ENCODE data around the gene GNA14. TPM values are rescaled to one million over a fixed set of nuclear protein-coding genes. Genes with fewer than 3 reads are reported as not detected.

The GNA14 gene
- total and polyA plus RNA-seq, 2 donors (not counting 3 experiments of a cell fraction or from before 2014, with no cell fraction given), result 2.1 to 3.3 TPM

GRCh38 chr9:77677397-77677796, 29.3 kb upstream of the GNA14 start:
- TF ChIP-seq JUN (IDR thresholded peaks at IDR 0.05; ENCODE audit: borderline replicate concordance, insufficient read depth, insufficient read length, low read depth) (no peak), EZH2 (IDR thresholded peaks at IDR 0.05; ENCODE audit: borderline replicate concordance, low read depth, low read length, severe bottlenecking) (no peak)
- FAIRE-seq (no peak), DNase-seq (ENCODE audit: low read depth, low spot score) (no peak)
- no TSS peak for BruUV-seq (replicated peaks)
- Histone ChIP-seq H3K27ac (ENCODE audit: insufficient read depth, low read depth, low read length) (no peak overlapping the region), H3K9me1 (replicated peaks; ENCODE audit: control insufficient read depth, extremely low read depth, insufficient read depth, low read length) (no peaks in the 10 kb centered on the region), H3K36me3 (ENCODE audit: control insufficient read depth in 2 of 2, extremely low read depth in 1 of 2, insufficient read depth in 2 of 2, low read length in 2 of 2) (no peaks in the 10 kb centered on the region), H4K20me1 (replicated peaks; ENCODE audit: control insufficient read depth, extremely low read depth, insufficient read depth, low read length) (no peaks in the 10 kb centered on the region), H2AFZ (ENCODE audit: low read depth, low read length) (no peak overlapping the region), H3K9ac (replicated peaks; ENCODE audit: extremely low read depth, insufficient read depth, low read length) (no peak overlapping the region), H3K9me3 (replicated peaks; ENCODE audit: control insufficient read depth, insufficient read depth, low read length) (no peaks in the 10 kb centered on the region), H3K27me3 (ENCODE audit: control insufficient read depth in 2 of 2, insufficient read depth in 2 of 2, low read length in 2 of 2) (no peaks in the 10 kb centered on the region), H3K4me3 (replicated peaks in 1 of 3; ENCODE audit: insufficient read depth in 1 of 3, low read depth in 1 of 3, low read length in 3 of 3) (no peak overlapping the region), H3K4me1 (ENCODE audit: control insufficient read depth, extremely low read depth, insufficient read depth, low read length) (no peaks in the 10 kb centered on the region), H3K4me2 (ENCODE audit: insufficient read depth, low read length) (no peak overlapping the region), H3K79me2 (ENCODE audit: control insufficient read depth, insufficient read depth, low read length) (no peaks in the 10 kb centered on the region)
- CTCF ChIA-PET, result interaction anchor here (1.0 kb wide), 1 partner anchor 189 kb away, joined by 3 read pairs; no protein-coding TSS in a partner anchor
- POLR2A ChIA-PET, result no interaction called here
- intact Hi-C loops (cut with micrococcal nuclease) (no loop called here), dilution Hi-C loops (cut with MboI; ENCODE audit: extremely low pct_ligation_motif_present, low sequenced_read_pairs) (no loop called here)

- ChIA-PET POLR2A (interaction anchor here (0.7 kb wide), 1 partner anchor 198 kb away, joined by 8 read pairs; no protein-coding TSS in a partner anchor), CTCF (interaction anchor here (1.1 to 1.9 kb wide), 6 partner anchors 10 to 447 kb away, joined by 3 to 24 read pairs (median 4); no protein-coding TSS in a partner anchor)
- DNase-seq (ENCODE audit: low read depth, low spot score) (no peak), FAIRE-seq (no peak)
- H3K36me3 ChIP-seq (ENCODE audit: control insufficient read depth in 2 of 2, extremely low read depth in 1 of 2, insufficient read depth in 2 of 2, low read length in 2 of 2), result no peaks in the 10 kb centered on the region
- no peaks in the 10 kb centered on the region for H3K27me3 ChIP-seq (ENCODE audit: control insufficient read depth in 2 of 2, insufficient read depth in 2 of 2, low read length in 2 of 2)
- no peaks in the 10 kb centered on the region for H3K9me3 ChIP-seq (replicated peaks; ENCODE audit: control insufficient read depth, insufficient read depth, low read length)
- no peak for TF ChIP-seq POLR2A (IDR thresholded peaks at IDR 0.05; ENCODE audit: low read depth, low read length)
- TF ChIP-seq GATA2 (IDR thresholded peaks at IDR 0.05; ENCODE audit: insufficient read depth, insufficient read length, low read depth, low read length), result no peak
- no peak for TF ChIP-seq FOS (IDR thresholded peaks at IDR 0.05; ENCODE audit: borderline replicate concordance, insufficient read depth, low read length)
- no peak for TF ChIP-seq POLR2AphosphoS5 (IDR thresholded peaks at IDR 0.05; ENCODE audit: insufficient read depth, low read depth, low read length)
- no peak for TF ChIP-seq CTCF (IDR thresholded peaks at IDR 0.05; ENCODE audit: extremely low read depth in 1 of 2, insufficient read depth in 1 of 2, low read depth in 1 of 2, low read length in 2 of 2)
- no peak for TF ChIP-seq MAX (IDR thresholded peaks at IDR 0.05; ENCODE audit: insufficient read depth, insufficient read length)
- no peak for TF ChIP-seq MYC (IDR thresholded peaks at IDR 0.05; ENCODE audit: low read depth, low read length)
- TF ChIP-seq JUN (IDR thresholded peaks at IDR 0.05; ENCODE audit: borderline replicate concordance, insufficient read depth, insufficient read length, low read depth), result no peak
- no peak for TF ChIP-seq EZH2 (IDR thresholded peaks at IDR 0.05; ENCODE audit: borderline replicate concordance, low read depth, low read length, severe bottlenecking)
- no peak overlapping the region for H3K9ac ChIP-seq (replicated peaks; ENCODE audit: extremely low read depth, insufficient read depth, low read length)
- intact Hi-C loops (cut with micrococcal nuclease) (no loop called here), dilution Hi-C loops (cut with MboI; ENCODE audit: extremely low pct_ligation_motif_present, low sequenced_read_pairs) (no loop called here)
- H2AFZ ChIP-seq (ENCODE audit: low read depth, low read length), result no peak overlapping the region
- H3K4me1 ChIP-seq (ENCODE audit: control insufficient read depth, extremely low read depth, insufficient read depth, low read length), result no peaks in the 10 kb centered on the region
- H3K27ac ChIP-seq (ENCODE audit: insufficient read depth, low read depth, low read length), result no peak overlapping the region
- no peak overlapping the region for H3K4me3 ChIP-seq (replicated peaks in 1 of 3; ENCODE audit: insufficient read depth in 1 of 3, low read depth in 1 of 3, low read length in 3 of 3)
- no peaks in the 10 kb centered on the region for H3K9me1 ChIP-seq (replicated peaks; ENCODE audit: control insufficient read depth, extremely low read depth, insufficient read depth, low read length)
- no peak overlapping the region for H3K4me2 ChIP-seq (ENCODE audit: insufficient read depth, low read length)
- BruUV-seq (replicated peaks), result no TSS peak
- H3K79me2 ChIP-seq (ENCODE audit: control insufficient read depth, insufficient read depth, low read length), result no peaks in the 10 kb centered on the region
- H4K20me1 ChIP-seq (replicated peaks; ENCODE audit: control insufficient read depth, extremely low read depth, insufficient read depth, low read length), result no peaks in the 10 kb centered on the region
These were observed 26.0 kb upstream of the GNA14 start for GRCh38 chr9:77673941-77674791.
